Psoas muscle (tissue), 8 donors: ENCODE results near the gene RILP. TPM values are rescaled to one million over a fixed set of nuclear protein-coding genes. Genes with fewer than 3 reads are reported as not detected.
A peak's percentile ranks its signal among the peaks of the same experiment; 100 is the strongest.

ENCODE experiments used
- ATAC-seq, 4 donors: fragments of 200-7000 bp; cut with Tn5 transposase; one replicate each; pipeline ENCODE4 v1.9.1; 2020; ENCODE audit warnings: moderate library complexity in 3 of 4, mild to moderate bottlenecking in 2 of 4
- DNase-seq, 2 donors: peaks; one replicate each; pipeline ENCODE4 v3.0.0-alpha.2; 2020
- H3K27ac ChIP-seq: fragments of 200-600 bp; one replicate; pipeline ENCODE4 v1.8.0; 2022
- H3K27me3 ChIP-seq, 3 donors: fragments of 200-600 bp in 1 of 3; one replicate each; pipeline versions ENCODE4 v1.6.1 to v1.8.0; 2013 to 2022; ENCODE audit warnings: low read length in 2 of 3, mild to moderate bottlenecking in 2 of 3, moderate library complexity in 1 of 3; ENCODE audit not compliant: insufficient read depth in 3 of 3
- H3K36me3 ChIP-seq, 2 donors: fragments of 200-600 bp in 1 of 2; one replicate each; pipeline versions ENCODE4 v1.6.1 to v1.8.0; 2013 to 2022; ENCODE audit warnings: low read depth in 1 of 2, mild to moderate bottlenecking in 1 of 2, moderate library complexity in 1 of 2; ENCODE audit not compliant: insufficient read depth in 1 of 2
- H3K4me1 ChIP-seq: fragments of 200-600 bp; one replicate; pipeline ENCODE4 v1.8.0; 2022
- H3K4me3 ChIP-seq: fragments of 200-600 bp; one replicate; pipeline ENCODE4 v1.8.0; 2022; ENCODE audit warnings: mild to moderate bottlenecking
- H3K9me3 ChIP-seq: fragments of 200-600 bp; one replicate; pipeline ENCODE4 v1.8.0; 2022
- WGBS, 3 donors: extraction: QIAGEN DNeasy Blood & Tissue Kit; methylation state at CpG; one replicate each; pipeline versions ENCODE4 v1.1.6 to v1.1.7; 2013; 5-methylcytosine and 5-hydroxymethylcytosine counted together
- intact Hi-C, 2 donors: fragments of 100-400 bp; cut with DNase I; formaldehyde crosslinking; loops; one replicate each; pipeline versions ENCODE4 v1.11.0 to v1.14.2; 2022
- polyA plus RNA-seq, 3 donors: library from polyadenylated mRNA; stranded (reverse); fragments of 200-250 nt; gene quantifications; one replicate each; pipeline ENCODE4 v1.2.3, GENCODE V29; 2013
- total RNA-seq, 4 donors: library from RNA; stranded (reverse); fragmentation: NEBNext Ultra II Directional in 2 of 4; extraction: Animal tissue kit (Norgen Biotek cat#: 25700) in 2 of 4; gene quantifications; one replicate each; pipeline versions ENCODE4 v1.2.1 to v1.2.4, GENCODE V29; 2021 to 2023
- TF ChIP-seq, protein P1 (sequence below): fragments of 200-600 bp; IDR thresholded peaks from one replicate; pipeline ENCODE4 v1.8.0; 2022; ENCODE audit warnings: antibody characterized with exemption
- donor health status: healthy with polysubstance abuse.
- donor health status: DM: no; HTN: no; CAD: no; lungs with moderate emphysema.
- donor health status: Bipolar disorder and iron deficiency.
- donor health status: healthy.
- donor health status: DM: yes; HTN: yes; CAD: no.
- donor health status: DM: no; HTN: no; CAD: no.
- donor health status: DM: no; HTN: no; CAD: no.
- donor health status: DM: yes; HTN: yes; CAD: no.

Gene RILP
- total and polyA plus RNA-seq, 7 donors = 23.3 to 49.9 (median 29.9) TPM

DNA sequence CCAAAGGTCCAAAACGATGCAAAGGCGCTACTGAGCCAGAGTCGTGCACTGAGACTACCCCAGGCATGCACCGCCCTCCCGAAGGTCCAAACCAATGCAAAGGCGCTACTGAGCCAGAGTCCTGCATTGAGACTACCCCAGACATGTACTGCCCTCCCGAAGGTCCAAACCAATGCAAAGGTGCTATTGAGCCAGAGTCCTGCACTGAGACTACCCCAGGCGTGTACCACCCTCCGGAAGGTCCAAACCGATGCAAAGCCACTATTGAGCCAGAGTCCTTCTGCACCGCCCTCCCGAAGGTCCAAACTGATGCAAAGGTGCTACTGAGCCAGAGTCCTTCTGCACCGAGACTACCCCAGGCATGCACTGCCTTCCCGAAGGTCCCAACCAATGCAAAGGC lies 48.1 kb downstream of the RILP start:
- no peak overlapping the region for H3K4me3 ChIP-seq
- H3K4me1 ChIP-seq = peaks cover 14% of the 10 kb centered on the region
- H3K36me3 ChIP-seq = peaks cover 0 to 7% of the 10 kb centered on the region in 2 donors
- no peak overlapping the region for H3K27ac ChIP-seq
- TF ChIP-seq, protein P1, sequence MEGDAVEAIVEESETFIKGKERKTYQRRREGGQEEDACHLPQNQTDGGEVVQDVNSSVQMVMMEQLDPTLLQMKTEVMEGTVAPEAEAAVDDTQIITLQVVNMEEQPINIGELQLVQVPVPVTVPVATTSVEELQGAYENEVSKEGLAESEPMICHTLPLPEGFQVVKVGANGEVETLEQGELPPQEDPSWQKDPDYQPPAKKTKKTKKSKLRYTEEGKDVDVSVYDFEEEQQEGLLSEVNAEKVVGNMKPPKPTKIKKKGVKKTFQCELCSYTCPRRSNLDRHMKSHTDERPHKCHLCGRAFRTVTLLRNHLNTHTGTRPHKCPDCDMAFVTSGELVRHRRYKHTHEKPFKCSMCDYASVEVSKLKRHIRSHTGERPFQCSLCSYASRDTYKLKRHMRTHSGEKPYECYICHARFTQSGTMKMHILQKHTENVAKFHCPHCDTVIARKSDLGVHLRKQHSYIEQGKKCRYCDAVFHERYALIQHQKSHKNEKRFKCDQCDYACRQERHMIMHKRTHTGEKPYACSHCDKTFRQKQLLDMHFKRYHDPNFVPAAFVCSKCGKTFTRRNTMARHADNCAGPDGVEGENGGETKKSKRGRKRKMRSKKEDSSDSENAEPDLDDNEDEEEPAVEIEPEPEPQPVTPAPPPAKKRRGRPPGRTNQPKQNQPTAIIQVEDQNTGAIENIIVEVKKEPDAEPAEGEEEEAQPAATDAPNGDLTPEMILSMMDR = no peak
- no peak for ATAC-seq
- DNase-seq = no peak
- 98 to 99% (median 99%) methylated on average over 14 of the region's 14 CpGs for WGBS, 3 donors
- no peaks in the 10 kb centered on the region for H3K9me3 ChIP-seq
- no peaks in the 10 kb centered on the region for H3K27me3 ChIP-seq
- intact Hi-C loops = no loop called here

DNA sequence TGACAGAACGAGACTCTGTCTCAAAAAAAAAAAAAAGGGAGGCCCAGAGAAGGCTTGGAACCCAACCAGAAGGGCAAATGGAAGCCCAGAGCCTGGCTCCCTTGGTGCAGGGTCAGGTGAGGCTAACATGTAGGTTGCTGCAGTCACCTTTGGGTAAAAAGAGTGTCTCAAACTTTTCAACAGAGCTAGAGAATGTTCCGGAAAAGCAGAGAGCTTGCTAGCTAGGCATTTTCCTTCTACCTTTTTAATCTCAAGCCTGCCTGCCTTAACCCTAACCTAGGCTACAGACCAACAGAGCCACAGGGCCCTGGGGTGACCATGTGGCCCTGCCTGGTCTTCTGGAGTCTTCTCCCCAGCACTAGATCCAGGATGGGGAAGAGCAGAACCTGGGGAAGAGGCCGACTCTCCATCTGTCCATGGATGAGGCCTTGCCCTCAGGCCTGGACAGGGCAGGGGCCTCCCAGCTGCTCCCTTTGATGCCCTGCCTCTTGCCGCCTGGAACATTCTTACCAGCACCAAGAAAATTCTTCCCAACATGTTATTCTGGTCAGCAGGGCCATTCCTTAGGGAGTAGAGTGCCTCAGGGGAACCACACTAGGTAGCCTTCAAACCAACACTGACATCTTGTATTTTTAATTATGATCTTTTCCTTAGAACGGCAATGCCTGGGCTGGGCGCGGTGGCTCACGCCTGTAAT lies 51.1 kb downstream of the RILP start:
- no peak for DNase-seq
- intact Hi-C loops = no loop called here
- peak in 1 of 4 donors; percentile 16 for ATAC-seq

DNA sequence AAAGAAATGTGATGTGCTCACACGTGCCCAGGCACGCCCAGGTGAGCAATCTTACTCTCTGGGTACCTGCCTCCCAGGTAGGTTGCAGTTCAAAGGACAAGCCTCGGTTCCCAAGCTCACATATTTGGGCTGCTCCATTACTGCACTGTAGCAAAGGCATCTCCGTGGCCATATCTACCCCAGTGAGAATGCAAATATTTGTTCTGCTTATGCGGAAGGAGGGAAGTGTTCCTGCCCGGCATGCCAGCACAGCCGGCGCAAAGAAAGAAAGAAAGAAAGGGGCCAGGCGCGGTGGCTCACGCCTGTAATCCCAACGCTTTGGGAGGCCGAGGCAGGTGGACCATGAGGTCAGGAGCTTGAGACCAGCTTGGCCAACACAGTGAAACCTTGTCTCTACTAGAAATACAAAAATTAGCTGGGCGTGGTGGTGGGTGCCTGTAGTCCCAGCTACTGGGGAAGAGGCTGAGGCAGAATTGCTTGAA lies 51.8 kb downstream of the RILP start:
- 93 to 96% (median 94%) methylated on average over 14 of the region's 14 CpGs for WGBS, 3 donors
- Histone ChIP-seq H3K9me3 (no peaks in the 10 kb centered on the region), H3K4me1 (peaks cover 9% of the 10 kb centered on the region), H3K27me3 (no peaks in the 10 kb centered on the region), H3K27ac (no peak overlapping the region), H3K4me3 (no peak overlapping the region), H3K36me3 (peaks cover 0 to 2% of the 10 kb centered on the region in 2 donors)
- intact Hi-C loops = no loop called here
- TF ChIP-seq, protein P1 = no peak
- ATAC-seq (no peak), DNase-seq (no peak)

More for the DNA sequence above, 51.1 kb downstream of the RILP start:
- no peaks in the 10 kb centered on the region for H3K9me3 ChIP-seq
- H3K36me3 ChIP-seq = peaks cover 0 to 7% of the 10 kb centered on the region in 2 donors
- TF ChIP-seq, protein P1 = no peak
- H3K4me3 ChIP-seq = no peak overlapping the region
- H3K27ac ChIP-seq = no peak overlapping the region
- 82 to 88% (median 84%) methylated on average over 8 of the region's 8 CpGs for WGBS, 3 donors
- no peaks in the 10 kb centered on the region for H3K27me3 ChIP-seq
- peaks cover 3% of the 10 kb centered on the region for H3K4me1 ChIP-seq

Other genes with a start within 250 kb of the RILP start
- 100 to 1,000 TPM; 641 to 874 (median 838) TPM for gene YWHAE, start 249.6 kb downstream of the RILP start, total RNA-seq
- gene YWHAE, start 249.6 kb downstream of the RILP start, polyA plus RNA-seq = 100 to 1,000 TPM; 655 to 927 (median 670) TPM
- gene CRK, start 193.6 kb downstream of the RILP start, total RNA-seq = 10 to 100 TPM; 26.4 to 60.4 (median 33.1) TPM
- gene CRK, start 193.6 kb downstream of the RILP start, polyA plus RNA-seq = 10 to 100 TPM; 29.7 to 48.0 (median 40.4) TPM
- gene MYO1C, start 157.2 kb downstream of the RILP start, total RNA-seq = 10 to 100 TPM; 68.1 to 82.7 (median 73.2) TPM
- 10 to 100 TPM; 24.0 to 32.7 (median 28.4) TPM for gene MYO1C, start 157.2 kb downstream of the RILP start, polyA plus RNA-seq
- gene INPP5K, start 133.3 kb downstream of the RILP start, total RNA-seq = 10 to 100 TPM; 35.7 to 41.8 (median 40.1) TPM
- 10 to 100 TPM; 25.6 to 45.4 (median 30.9) TPM for gene INPP5K, start 133.3 kb downstream of the RILP start, polyA plus RNA-seq
- gene PITPNA, start 87.1 kb downstream of the RILP start, total RNA-seq = 10 to 100 TPM; 23.7 to 45.0 (median 43.5) TPM
- 10 to 100 TPM; 23.7 to 43.8 (median 40.0) TPM for gene PITPNA, start 87.1 kb downstream of the RILP start, polyA plus RNA-seq
- gene SLC43A2, start 21.0 kb downstream of the RILP start, total RNA-seq = 10 to 100 TPM; 10.1 to 70.5 (median 30.0) TPM
- 10 to 100 TPM in 2 of 3 donors, 1 to 10 TPM in 1; 9.5 to 21.7 (median 19.0) TPM for gene SLC43A2, start 21.0 kb downstream of the RILP start, polyA plus RNA-seq
- gene SCARF1, start 4.1 kb downstream of the RILP start, total RNA-seq = 1 to 10 TPM; 5.2 to 8.9 (median 6.4) TPM
- 1 to 10 TPM; 2.0 to 4.9 (median 4.1) TPM for gene SCARF1, start 4.1 kb downstream of the RILP start, polyA plus RNA-seq
- gene PRPF8, start 35.0 kb upstream of the RILP start, total RNA-seq = 100 to 1,000 TPM; 218 to 305 (median 223) TPM
- 100 to 1,000 TPM in 1 of 3 donors, 10 to 100 TPM in 2; 84.8 to 138 (median 90.2) TPM for gene PRPF8, start 35.0 kb upstream of the RILP start, polyA plus RNA-seq
- 1 to 10 TPM; 1.6 to 2.9 (median 1.9) TPM for gene TLCD2, start 60.5 kb upstream of the RILP start, total RNA-seq
- 1 to 10 TPM; 1.1 to 1.4 (median 1.1) TPM for gene TLCD2, start 60.5 kb upstream of the RILP start, polyA plus RNA-seq
- gene WDR81, start 74.8 kb upstream of the RILP start, total RNA-seq = 10 to 100 TPM; 15.1 to 23.7 (median 20.8) TPM
- 10 to 100 TPM; 18.1 to 27.9 (median 18.5) TPM for gene WDR81, start 74.8 kb upstream of the RILP start, polyA plus RNA-seq
- gene SERPINF2, start 93.0 kb upstream of the RILP start, total RNA-seq = 1 to 10 TPM in 2 of 4 donors, under 1 TPM in 2; 0.74 to 4.0 (median 2.2) TPM
- gene SERPINF2, start 93.0 kb upstream of the RILP start, polyA plus RNA-seq = 1 to 10 TPM; 2.4 to 3.9 (median 3.7) TPM
- 100 to 1,000 TPM; 300 to 485 (median 454) TPM for gene SERPINF1, start 112.2 kb upstream of the RILP start, total RNA-seq
- gene SERPINF1, start 112.2 kb upstream of the RILP start, polyA plus RNA-seq = 100 to 1,000 TPM; 236 to 500 (median 365) TPM
- 10 to 100 TPM in 2 of 4 donors, 1 to 10 TPM in 2; 8.8 to 18.0 (median 12.7) TPM for gene SMYD4, start 180.0 kb upstream of the RILP start, total RNA-seq
- gene SMYD4, start 180.0 kb upstream of the RILP start, polyA plus RNA-seq = 10 to 100 TPM in 1 of 3 donors, 1 to 10 TPM in 2; 8.0 to 22.4 (median 8.4) TPM
- gene RPA1, start 180.1 kb upstream of the RILP start, total RNA-seq = 10 to 100 TPM; 52.6 to 82.1 (median 75.2) TPM
- 10 to 100 TPM; 22.1 to 49.8 (median 22.7) TPM for gene RPA1, start 180.1 kb upstream of the RILP start, polyA plus RNA-seq